HG03442 (cell line): ENCODE measurements around the gene COLGALT1.
"Not testable (repeated sequence)": the region's sequence is repeated elsewhere in the genome, so short reads cannot be mapped to it uniquely, and the experiment has no call there.

Experiments used
- ATAC-seq: cut with Tn5 transposase; IDR thresholded peaks from one replicate; pipeline ENCODE4 v1.9.1; 2021; ENCODE audit warnings: mild to moderate bottlenecking, moderate library complexity; ENCODE audit not compliant: unreplicated experiment

The COLGALT1 gene

GRCh38 chr19:17555480-17555928, at the start of gene COLGALT1:
COLGALT1 (plus strand) TSS chr19:17555649; CDS start chr19:17555714, 65 bp downstream.
- peak; percentile 88 for ATAC-seq

DNA sequence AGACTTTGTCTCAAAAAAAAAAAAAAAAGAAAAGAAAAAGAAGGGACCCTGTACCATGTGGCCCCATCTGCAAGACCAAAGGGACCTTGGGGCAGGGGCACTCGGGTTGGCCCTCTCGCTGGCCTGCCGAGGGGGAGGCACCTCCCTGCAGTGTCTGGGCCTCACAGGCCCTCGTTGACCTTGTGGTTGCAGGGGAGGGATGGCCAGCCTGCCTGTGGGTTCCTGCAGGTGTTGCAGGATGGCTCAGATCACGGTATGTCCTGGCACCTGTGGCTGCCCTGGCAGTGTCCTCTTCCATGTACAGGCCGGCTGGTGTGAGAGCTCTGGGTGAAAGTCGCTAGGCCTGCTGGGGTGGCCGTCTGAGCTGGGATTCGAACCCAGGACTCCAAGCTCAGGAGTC, 48.7 kb upstream of the COLGALT1 start:
- ATAC-seq = no peak

- ATAC-seq = not testable (repeated sequence)
Observed at GRCh38 chr19:17508558-17508933, 46.9 kb upstream of the COLGALT1 start.

GRCh38 chr19:17510220-17510993, 45.0 kb upstream of the COLGALT1 start:
- no peak for ATAC-seq

DNA sequence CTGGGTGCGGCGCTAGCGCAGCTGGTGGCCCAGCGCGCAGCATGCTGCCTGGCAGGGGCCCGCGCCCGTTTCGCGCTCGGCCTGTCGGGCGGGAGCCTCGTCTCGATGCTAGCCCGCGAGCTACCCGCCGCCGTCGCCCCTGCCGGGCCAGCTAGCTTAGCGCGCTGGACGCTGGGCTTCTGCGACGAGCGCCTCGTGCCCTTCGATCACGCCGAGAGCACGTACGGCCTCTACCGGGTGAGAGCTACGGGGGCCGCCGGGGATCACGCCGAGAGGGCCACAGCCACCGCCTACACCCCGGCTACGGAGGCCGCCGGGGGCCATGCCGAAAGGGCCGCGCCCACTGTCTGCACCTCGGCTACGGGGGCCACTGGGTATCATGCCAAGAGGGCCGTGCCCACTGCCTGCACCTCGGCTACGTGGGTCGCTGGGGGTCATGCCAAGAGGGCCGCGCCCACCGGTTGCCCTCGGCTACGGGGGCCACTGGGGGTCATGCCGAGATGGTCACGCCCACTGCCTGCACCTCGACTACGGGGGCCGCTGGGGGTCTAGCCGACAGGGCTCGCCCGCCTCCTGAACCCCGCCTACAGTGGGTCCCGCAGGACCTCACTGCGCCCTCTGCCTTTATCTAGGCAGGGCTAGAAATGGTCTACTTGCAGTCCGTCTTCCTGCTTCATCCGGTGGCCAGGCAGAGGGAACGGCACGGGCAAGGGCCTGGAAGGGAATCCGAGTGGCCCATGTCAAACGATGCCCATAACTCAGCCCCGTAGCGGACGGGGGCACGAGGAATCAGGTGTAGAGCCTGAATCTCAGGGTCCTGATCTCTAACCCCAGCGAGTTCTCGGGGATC, 43.5 kb upstream of the COLGALT1 start:
- peak; percentile 58 for ATAC-seq

DNA sequence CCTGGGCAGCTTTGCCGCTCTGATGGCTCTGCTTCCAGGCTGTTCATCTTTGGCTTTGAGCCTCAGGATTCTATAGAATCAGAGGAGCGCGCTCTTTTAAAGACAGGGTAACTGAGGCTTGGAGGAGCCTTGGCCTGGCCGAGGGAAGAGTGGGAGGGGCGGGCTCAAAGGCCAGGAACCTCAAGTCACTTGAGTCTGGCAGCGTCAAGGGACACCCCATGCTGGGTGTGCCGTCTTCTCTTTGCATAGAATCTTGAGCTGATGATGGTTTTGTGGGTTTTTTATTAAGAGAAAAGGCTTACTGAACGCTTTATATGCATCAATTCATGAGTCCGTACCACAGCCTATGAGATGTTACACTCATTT, 42.9 kb upstream of the COLGALT1 start:
- ATAC-seq = no peak

GRCh38 chr19:17515408-17516149, 39.9 kb upstream of the COLGALT1 start:
- ATAC-seq = no peak

GRCh38 chr19:17517898-17518297, 37.6 kb upstream of the COLGALT1 start:
- ATAC-seq = no peak

GRCh38 chr19:17518654-17519053, 36.8 kb upstream of the COLGALT1 start:
- not testable (repeated sequence) for ATAC-seq

DNA sequence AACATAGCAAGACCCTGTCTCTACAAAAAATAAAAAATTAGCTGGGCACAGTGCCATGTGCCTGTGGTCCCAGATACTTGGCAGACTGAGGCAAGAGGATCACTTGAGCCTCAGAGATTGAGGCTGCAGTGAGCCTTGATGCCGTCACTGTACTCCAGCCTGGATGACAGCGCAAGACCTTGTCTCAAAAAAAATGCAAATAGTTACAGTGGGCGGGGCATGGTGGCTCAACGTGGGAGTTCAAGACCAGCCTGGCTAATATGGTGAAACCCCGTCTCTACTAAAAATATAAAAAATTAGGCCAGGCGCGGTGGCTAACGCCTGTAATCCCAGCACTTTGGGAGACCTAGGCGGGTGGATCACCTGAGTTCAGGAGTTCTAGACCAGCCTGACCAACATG, 35.5 kb upstream of the COLGALT1 start:
- ATAC-seq = no peak

DNA sequence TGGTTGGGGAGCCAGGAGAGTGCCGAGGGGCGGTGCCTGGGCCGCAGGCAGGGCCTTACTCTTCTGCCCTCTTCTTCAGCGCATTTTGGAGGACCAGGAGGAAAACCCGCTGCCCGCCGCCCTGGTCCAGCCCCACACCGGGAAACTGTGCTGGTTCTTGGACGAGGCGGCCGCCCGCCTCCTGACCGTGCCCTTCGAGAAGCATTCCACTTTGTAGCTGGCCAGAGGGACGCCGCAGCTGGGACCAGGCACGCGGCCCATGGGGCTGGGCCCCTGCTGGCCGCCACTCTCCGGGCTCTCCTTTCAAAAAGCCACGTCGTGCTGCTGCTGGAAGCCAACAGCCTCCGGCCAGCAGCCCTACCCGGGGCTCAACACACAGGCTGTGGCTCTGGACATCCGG, 34.6 kb upstream of the COLGALT1 start:
- ATAC-seq = no peak

DNA sequence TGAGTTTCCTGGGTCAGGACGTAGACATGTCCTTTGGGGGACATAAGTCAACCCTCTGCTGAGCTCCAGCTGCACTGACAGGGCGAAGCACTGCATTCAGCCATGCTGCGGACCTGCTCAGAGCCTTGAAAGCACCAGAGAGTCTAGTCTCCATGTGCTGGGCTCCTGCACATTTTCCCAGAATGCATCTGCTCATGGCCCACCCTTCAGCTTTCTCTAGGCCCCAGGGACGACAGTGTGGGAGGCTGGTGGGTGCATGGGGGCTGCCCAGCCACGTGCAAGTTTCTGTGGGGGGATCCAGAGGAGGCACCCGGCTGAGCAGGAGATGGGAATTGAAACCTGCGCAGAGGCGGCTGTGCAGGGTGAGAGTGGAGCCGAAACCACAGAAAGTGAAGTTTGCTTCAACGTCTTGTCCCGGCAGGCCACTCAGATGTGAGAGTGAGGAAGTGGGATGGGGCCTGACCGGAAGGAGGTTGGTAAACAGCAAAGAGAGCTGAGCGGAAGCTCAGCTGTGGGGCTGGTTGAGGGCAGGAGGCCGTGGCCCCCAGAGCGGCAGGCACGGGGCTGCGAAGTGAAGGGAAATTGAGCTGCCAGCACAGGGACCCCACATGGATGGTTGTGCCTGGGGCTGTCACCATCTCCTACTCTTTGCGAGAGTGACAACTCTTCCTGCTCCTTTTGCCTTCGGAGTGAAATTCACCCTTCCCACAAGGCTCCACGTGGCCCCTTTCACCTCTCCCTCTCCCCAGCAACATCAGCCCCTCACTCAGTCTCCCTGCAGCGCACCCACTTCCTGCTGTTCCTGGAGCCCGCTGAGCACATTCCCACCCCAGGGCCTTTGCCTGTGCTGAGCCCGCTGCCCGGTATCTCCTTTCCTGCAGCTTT, 32.2 kb upstream of the COLGALT1 start:
- peak; percentile 74 for ATAC-seq

- ATAC-seq = no peak
Observed at GRCh38 chr19:17524651-17525050, 30.8 kb upstream of the COLGALT1 start.

- no peak for ATAC-seq
Observed at GRCh38 chr19:17525141-17525540, 30.3 kb upstream of the COLGALT1 start.

DNA sequence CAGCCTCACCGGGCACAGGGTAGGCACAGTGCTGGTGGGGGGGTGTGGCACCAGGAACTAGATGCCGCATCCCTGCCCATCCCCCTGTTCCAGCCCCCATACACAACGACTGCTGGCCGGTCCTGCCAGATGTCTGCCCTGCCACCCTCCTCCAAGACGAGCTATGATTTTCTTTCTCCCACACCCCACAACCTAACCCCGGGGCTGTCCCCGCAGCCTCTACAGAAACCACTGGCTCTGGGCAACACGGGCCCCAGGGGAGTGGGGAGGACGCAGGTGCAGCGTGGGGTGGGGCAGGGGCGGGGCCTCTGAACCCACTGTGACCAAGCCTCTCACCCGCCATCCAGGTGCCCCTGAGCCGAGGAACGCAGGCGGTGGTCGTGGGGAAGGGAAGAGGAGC, 28.5 kb upstream of the COLGALT1 start:
- no peak for ATAC-seq

DNA sequence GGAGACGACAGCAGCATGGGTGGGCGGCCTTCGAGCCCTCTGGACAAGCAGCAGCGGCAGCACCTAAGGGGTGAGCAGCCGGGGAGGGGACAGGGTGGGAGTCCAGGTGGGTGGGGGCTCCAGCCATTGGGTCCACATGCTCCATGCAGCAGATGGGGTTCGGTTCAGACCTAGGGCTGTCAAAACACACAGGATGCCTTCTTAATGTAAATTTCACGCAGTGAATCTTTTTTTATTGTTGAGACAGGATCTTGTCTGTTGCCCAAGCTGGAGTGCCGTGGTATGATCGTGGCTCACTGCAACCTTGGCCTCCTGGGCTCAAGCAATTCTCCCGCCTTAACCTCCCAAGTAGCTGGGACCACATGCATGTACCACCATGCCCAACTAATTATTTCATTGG, 28.1 kb upstream of the COLGALT1 start:
- ATAC-seq = no peak

DNA sequence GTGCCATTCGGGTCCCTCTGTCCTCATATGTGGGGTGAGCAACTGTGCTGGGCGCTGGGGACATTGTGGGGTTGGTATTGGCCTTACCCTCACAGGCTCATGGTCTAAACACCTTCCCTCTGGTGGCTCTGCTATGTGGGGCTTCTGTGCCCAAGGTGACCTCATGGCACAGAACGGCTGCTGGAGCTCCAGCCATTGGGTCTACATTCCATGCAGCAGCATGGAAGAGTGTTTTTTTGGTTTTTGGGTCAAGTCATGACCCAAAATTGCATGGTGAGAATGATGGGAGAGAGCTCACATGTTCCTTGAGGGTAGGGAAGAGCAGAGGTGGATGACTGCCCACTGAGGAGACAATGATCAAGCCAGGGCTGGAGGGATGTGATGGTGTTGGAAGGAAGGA, 26.8 kb upstream of the COLGALT1 start:
- no peak for ATAC-seq

DNA sequence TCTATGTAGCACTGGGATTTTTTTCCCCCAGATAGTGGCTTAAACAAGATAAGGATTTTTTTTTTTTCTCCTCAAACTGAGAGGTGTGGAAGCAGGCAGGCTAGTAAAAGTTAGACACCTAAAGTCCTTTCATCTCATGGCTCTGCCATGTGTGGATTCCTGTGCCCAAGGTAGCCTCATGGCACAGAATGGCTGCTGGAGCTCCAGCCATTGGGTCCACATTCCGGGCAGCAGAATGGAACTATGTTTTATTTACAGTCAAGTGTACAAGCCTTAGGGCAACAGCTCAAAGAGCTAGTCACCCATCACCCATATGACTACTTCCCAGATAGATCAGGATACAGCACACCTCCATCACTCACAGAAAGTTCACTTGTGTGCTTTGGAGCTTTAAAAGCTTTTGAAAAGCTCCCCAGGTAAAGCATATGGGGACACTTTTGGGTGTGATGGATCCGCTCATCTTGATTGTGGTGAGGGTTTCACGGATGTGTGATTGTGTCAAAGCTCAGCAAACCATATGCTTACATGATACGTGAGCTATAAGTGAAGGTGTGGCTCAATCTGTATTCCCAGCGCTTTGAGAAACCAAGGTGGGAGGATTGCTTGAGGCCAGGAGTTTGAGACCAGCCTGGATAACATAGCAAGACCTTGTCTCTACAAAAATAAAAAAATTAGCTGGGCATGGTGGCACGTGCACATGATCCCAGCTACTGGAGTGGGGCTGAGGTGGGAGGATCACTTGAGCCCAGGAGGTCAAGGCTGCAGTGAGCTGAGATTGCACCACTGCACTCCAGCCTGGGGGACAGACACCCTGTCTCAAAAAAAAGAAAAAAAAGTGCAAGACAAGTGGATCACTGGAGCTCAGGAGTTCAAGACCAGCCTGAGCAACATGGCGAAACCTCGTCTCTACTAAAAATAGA, 25.9 kb upstream of the COLGALT1 start:
- no peak for ATAC-seq

DNA sequence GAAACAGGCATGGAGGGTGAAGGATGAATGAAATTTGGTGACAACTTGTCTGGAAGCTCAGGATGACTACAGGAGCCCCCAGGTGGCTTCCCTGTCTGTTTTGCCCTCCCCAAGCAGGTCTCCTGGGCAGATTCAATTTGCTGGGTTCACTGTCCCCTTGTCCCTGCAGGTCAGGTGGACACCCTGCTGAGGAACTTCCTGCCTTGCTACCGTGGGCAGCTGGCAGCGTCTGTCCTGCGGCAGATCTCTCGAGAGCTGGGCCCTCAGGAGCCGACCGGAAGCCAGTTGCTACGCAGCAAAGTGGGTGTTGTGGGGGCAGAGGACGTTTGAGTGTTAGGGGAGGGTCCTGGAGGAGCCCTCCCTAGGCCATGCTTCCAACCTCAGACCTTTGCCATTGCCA, 24.9 kb upstream of the COLGALT1 start:
- no peak for ATAC-seq
